ENCODE results near the gene OR12D1.

Gene OR12D1

DNA sequence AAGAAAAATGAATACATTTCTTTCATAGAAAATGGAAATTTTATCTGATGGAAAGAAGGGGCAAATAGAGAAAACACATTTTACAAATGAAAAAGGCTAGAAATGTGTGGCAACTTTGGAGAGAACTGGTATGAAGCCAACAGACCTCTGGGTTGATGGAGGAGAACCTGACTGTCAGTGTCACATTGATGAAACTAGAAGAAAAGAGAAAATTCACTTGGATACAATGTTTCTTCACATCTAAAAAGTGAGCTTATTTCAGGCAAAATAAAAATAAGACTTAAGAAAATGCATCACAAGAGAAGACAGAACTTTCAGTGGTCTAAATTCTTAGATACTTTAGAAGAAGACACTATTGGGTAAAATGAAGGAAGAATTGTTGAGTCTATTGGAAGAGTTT is 19.4 kb upstream of the OR12D1 start, which contains the start of gene OR12D2:
OR12D2 (plus strand) TSS at position 301 of the 400 bp plus-strand sequence. CDS start 1,069 bp downstream, outside the sequence.
- H3K4me3 ChIP-seq (ENCODE audit: severe bottlenecking), result no peak within 1 kb of the TSS
- no peaks in the 10 kb centered on the region for H3K36me3 ChIP-seq (ENCODE audit: low read depth)
- DNase-seq (ENCODE audit: low spot score) (no peak), ATAC-seq (ENCODE audit: low read depth) (no peak)
- TF ChIP-seq, protein P1, sequence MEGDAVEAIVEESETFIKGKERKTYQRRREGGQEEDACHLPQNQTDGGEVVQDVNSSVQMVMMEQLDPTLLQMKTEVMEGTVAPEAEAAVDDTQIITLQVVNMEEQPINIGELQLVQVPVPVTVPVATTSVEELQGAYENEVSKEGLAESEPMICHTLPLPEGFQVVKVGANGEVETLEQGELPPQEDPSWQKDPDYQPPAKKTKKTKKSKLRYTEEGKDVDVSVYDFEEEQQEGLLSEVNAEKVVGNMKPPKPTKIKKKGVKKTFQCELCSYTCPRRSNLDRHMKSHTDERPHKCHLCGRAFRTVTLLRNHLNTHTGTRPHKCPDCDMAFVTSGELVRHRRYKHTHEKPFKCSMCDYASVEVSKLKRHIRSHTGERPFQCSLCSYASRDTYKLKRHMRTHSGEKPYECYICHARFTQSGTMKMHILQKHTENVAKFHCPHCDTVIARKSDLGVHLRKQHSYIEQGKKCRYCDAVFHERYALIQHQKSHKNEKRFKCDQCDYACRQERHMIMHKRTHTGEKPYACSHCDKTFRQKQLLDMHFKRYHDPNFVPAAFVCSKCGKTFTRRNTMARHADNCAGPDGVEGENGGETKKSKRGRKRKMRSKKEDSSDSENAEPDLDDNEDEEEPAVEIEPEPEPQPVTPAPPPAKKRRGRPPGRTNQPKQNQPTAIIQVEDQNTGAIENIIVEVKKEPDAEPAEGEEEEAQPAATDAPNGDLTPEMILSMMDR (IDR thresholded peaks at IDR 0.05; ENCODE audit: poor library complexity, severe bottlenecking), result no peak
- no peak within 1 kb of the TSS for H3K27ac ChIP-seq (ENCODE audit: poor library complexity, severe bottlenecking)
- no peaks in the 10 kb centered on the region for H3K9me3 ChIP-seq (ENCODE audit: severe bottlenecking)
- H3K4me1 ChIP-seq (ENCODE audit: insufficient read depth, poor library complexity, severe bottlenecking), result no peaks in the 10 kb centered on the region
- no peaks in the 10 kb centered on the region for H3K27me3 ChIP-seq (ENCODE audit: insufficient read depth, poor library complexity, severe bottlenecking)

DNA sequence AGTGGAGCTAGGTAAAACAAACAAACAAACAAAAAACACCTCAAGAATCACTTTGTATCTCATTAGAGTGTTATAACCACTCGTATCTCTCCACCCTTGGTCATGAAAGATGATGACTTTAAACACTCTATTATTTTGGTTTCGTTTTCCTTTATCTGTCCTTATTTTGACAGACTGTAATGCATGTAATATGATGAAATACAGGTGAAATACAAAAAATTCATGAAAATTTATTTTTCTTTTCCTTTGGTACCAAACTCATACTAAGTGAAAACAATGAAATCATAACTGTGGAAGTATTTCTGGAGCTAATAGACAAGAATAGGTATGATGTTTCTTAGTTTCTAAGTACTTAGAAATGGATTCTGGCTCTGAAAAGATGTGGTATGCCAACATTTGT is 15.2 kb upstream of the OR12D1 start:
- Histone ChIP-seq H3K4me3 (ENCODE audit: severe bottlenecking) (no peak overlapping the region), H3K27me3 (ENCODE audit: insufficient read depth, poor library complexity, severe bottlenecking) (peaks cover 7% of the 10 kb centered on the region), H3K27ac (ENCODE audit: poor library complexity, severe bottlenecking) (no peak overlapping the region), H3K9me3 (ENCODE audit: severe bottlenecking) (no peaks in the 10 kb centered on the region), H3K36me3 (ENCODE audit: low read depth) (no peaks in the 10 kb centered on the region), H3K4me1 (ENCODE audit: insufficient read depth, poor library complexity, severe bottlenecking) (no peaks in the 10 kb centered on the region)
- TF ChIP-seq, protein P1 (IDR thresholded peaks at IDR 0.05; ENCODE audit: poor library complexity, severe bottlenecking), result no peak
- DNase-seq (ENCODE audit: low spot score) (no peak), ATAC-seq (ENCODE audit: low read depth) (no peak)

DNA sequence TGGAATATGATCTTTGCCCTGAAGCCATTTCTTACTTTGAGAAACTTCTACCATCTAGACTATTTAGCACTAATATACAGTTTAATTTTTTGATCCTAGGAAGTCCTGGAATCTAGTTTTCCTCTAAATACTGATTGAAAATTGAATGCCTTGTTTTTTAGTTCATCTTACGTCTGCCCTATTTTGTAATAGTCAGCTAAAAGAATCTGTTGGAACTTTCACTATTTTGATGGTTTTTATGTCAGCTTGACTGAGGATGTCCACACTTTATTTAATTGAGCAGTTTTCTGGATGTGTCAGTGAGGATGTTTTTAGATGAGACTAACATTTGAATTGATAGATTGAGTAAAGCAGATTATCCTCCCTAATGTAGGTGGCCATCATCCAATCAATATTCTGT is 10.9 kb upstream of the OR12D1 start:
- Histone ChIP-seq H3K4me1 (ENCODE audit: insufficient read depth, poor library complexity, severe bottlenecking) (no peaks in the 10 kb centered on the region), H3K4me3 (ENCODE audit: severe bottlenecking) (no peak overlapping the region), H3K27me3 (ENCODE audit: insufficient read depth, poor library complexity, severe bottlenecking) (peaks cover 7% of the 10 kb centered on the region), H3K9me3 (ENCODE audit: severe bottlenecking) (no peaks in the 10 kb centered on the region), H3K27ac (ENCODE audit: poor library complexity, severe bottlenecking) (no peak overlapping the region), H3K36me3 (ENCODE audit: low read depth) (no peaks in the 10 kb centered on the region)
- no peak for DNase-seq (ENCODE audit: low spot score)
- no peak for ATAC-seq (ENCODE audit: low read depth)
- TF ChIP-seq, protein P1 (IDR thresholded peaks at IDR 0.05; ENCODE audit: poor library complexity, severe bottlenecking), result no peak

DNA sequence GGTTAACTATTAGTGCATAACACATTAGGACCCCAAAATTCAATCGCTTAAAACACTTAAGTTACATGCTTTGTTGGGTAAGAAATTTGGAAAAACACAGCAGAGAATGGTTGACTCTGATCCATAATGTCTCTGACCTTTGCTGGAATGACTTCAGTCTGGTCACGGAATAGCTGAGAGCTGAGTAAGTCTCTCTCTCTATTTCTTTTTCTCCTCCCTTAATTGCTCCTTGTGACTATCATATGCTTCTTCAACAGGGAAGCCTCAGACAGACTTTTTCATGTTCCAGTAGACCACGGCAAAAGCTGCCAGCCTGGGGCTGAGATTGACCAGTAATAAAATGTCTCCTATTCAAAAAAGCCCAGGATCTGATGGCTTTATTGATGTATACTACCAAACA is 4.8 kb downstream of the OR12D1 start:
- ATAC-seq (ENCODE audit: low read depth), result no peak

DNA sequence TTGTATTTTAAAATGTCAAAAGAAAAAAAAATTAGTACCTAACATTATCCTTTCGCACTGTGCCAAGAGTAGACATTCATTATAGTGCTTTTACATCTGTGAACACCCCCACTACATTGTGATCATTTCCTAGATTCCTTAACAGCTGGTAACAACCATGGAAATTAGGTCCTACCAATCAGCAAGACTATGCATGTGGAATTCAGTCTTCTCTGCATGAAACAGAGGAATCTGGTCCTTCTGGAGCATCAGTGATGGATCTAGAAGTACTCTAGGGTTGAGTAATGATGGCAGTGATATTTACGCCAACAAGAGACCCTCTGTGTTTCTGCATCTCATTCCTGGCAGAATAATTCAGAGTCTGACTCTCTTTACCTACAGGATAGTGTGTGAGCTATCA is 9.4 kb downstream of the OR12D1 start:
- no peaks in the 10 kb centered on the region for H3K9me3 ChIP-seq (ENCODE audit: severe bottlenecking)
- TF ChIP-seq, protein P1 (IDR thresholded peaks at IDR 0.05; ENCODE audit: poor library complexity, severe bottlenecking), result no peak
- ATAC-seq (ENCODE audit: low read depth) (no peak), DNase-seq (ENCODE audit: low spot score) (no peak)
- no peak overlapping the region for H3K27ac ChIP-seq (ENCODE audit: poor library complexity, severe bottlenecking)
- H3K36me3 ChIP-seq (ENCODE audit: low read depth), result no peaks in the 10 kb centered on the region
- H3K4me1 ChIP-seq (ENCODE audit: insufficient read depth, poor library complexity, severe bottlenecking), result no peaks in the 10 kb centered on the region
- peaks cover 27% of the 10 kb centered on the region for H3K27me3 ChIP-seq (ENCODE audit: insufficient read depth, poor library complexity, severe bottlenecking)
- H3K4me3 ChIP-seq (ENCODE audit: severe bottlenecking), result no peak overlapping the region

More for the DNA sequence above, 4.8 kb downstream of the OR12D1 start:
- no peaks in the 10 kb centered on the region for H3K4me1 ChIP-seq (ENCODE audit: insufficient read depth, poor library complexity, severe bottlenecking)
- H3K9me3 ChIP-seq (ENCODE audit: severe bottlenecking), result no peaks in the 10 kb centered on the region
- H3K27me3 ChIP-seq (ENCODE audit: insufficient read depth, poor library complexity, severe bottlenecking), result peaks cover 22% of the 10 kb centered on the region
- H3K4me3 ChIP-seq (ENCODE audit: severe bottlenecking), result no peak overlapping the region
- H3K27ac ChIP-seq (ENCODE audit: poor library complexity, severe bottlenecking), result no peak overlapping the region
- TF ChIP-seq, protein P1 (IDR thresholded peaks at IDR 0.05; ENCODE audit: poor library complexity, severe bottlenecking), result no peak
- H3K36me3 ChIP-seq (ENCODE audit: low read depth), result no peaks in the 10 kb centered on the region
- DNase-seq (ENCODE audit: low spot score), result no peak
